ENCODE results near the gene GRM8.

GRM8 gene

GRCh38 chr7:126529833-126530232, 722.9 kb downstream of the GRM8 start:
- DNase-seq (ENCODE audit: low read depth in 2 of 2): no peak

- DNase-seq (ENCODE audit: low read depth in 2 of 2): no peak
These were observed 723.5 kb downstream of the GRM8 start for GRCh38 chr7:126529254-126529653.

- DNase-seq (ENCODE audit: low read depth in 2 of 2): no peak
These were observed 726.8 kb downstream of the GRM8 start for GRCh38 chr7:126525906-126526305.

- no peak for DNase-seq (ENCODE audit: low read depth in 2 of 2)
These were observed 727.8 kb downstream of the GRM8 start for GRCh38 chr7:126524967-126525366.

GRCh38 chr7:126511046-126511445, 741.7 kb downstream of the GRM8 start:
- DNase-seq (ENCODE audit: low read depth in 2 of 2): no peak

DNA sequence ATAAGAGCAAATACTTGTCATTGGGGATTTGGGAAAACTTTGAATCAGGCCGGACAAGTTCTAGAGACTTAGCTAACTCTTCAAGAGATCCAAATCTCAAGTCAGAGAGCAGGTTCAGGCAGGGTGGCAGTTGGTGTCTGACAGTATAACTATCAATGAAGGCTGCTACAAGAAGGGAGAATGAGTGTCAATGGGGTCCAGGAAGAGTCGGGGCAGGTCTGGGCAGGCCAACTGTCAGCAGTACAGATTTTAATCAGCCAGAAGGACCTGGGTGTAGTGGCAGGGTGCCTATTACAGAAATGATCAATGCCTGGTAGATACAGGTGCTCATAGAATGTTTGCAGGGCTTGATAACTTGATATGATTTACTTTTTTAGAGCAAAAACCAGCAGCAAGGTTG, 751.1 kb downstream of the GRM8 start:
- no peak for DNase-seq (ENCODE audit: low read depth in 2 of 2)

- DNase-seq (ENCODE audit: low read depth in 2 of 2): no peak
These were observed 753.3 kb downstream of the GRM8 start for GRCh38 chr7:126499481-126499880.

GRCh38 chr7:126495733-126496132, 757.0 kb downstream of the GRM8 start:
- DNase-seq (ENCODE audit: low read depth in 2 of 2): no peak

- DNase-seq (ENCODE audit: low read depth in 2 of 2): no peak
These were observed 757.7 kb downstream of the GRM8 start for GRCh38 chr7:126495001-126495400.

DNA sequence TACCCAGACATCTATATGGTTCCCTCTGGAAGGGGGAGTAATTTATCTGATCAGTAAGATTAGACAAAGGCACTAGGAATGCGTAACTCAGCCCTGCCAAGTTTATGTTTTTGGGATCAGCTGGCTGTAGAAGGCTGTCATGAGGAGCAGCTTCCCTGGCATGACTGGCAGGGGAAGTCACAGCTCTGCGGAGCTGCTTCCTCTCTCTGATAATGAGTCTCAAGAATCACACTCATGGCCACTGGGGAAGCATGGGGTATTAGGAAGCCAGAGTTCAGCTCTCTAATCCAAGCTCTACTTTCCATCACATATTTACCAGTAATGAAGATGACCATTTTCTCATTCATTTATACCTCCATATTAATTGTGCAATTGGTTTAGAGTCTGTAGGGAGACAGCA, 758.9 kb downstream of the GRM8 start:
- DNase-seq (ENCODE audit: low read depth in 2 of 2): no peak

- no peak for DNase-seq (ENCODE audit: low read depth in 2 of 2)
These were observed 762.9 kb downstream of the GRM8 start for GRCh38 chr7:126489874-126490273.

GRCh38 chr7:126487728-126488442, 764.9 kb downstream of the GRM8 start:
- DNase-seq (ENCODE audit: low read depth in 2 of 2): no peak

DNA sequence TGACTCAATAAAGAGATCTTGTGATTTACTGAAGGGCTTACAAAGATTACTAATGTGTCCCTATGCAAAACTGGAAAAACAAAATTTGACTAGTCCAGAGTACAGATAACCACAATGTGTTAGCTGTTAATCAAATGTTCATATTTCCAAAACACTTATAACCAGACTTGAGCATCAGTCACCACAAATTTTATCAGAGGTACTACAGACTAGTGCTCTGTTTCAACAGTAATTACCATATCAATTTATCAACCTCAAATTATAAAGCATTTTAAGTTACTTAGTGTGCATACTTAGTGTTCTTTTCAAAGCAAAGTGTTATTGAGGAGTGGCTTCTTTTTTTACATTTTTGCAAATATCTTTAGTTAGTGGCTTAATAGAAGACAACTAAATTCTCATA, 765.9 kb downstream of the GRM8 start:
- no peak for DNase-seq (ENCODE audit: low read depth in 2 of 2)

- DNase-seq (ENCODE audit: low read depth in 2 of 2): no peak
These were observed 767.0 kb downstream of the GRM8 start for GRCh38 chr7:126485791-126486190.

DNA sequence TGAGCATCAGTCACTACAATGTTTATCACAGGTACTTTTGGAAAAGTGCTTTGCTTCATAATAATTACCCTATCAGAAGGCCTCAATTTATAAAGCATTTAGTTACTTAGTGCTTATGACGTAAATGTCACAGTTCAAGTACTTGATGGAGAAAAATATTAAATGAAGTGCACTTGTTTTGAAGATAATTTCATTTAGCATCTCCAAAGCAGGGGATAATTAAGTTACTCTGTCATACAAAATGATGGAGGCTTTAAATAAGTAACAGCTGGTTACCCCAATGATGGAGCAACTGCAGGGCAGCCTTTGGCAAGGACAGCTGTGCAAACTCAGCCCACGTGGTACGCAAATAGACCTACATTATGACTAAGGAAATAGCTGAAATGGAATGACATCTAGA, 768.8 kb downstream of the GRM8 start:
- DNase-seq (ENCODE audit: low read depth in 2 of 2): no peak

DNA sequence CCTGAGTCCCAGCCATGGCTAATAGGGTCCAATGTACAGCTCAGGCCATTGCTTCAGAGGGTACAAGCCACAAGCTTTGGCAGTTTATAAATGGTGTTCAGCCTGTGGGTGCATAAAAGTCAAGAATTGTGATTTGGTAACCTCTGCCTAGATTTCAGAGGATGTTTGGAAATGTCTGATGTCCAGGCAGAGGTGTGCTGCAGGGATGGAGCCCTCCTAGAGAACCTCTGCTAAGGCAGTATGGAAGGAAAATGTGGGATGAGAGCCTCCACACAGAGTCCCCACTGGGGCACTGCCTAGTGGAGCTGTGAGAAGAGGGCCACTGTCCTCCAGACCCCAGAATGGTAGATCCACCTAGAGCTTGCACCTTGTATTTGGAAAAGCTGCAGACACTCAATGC, 779.9 kb downstream of the GRM8 start:
- no peak for DNase-seq (ENCODE audit: low read depth in 2 of 2)

DNA sequence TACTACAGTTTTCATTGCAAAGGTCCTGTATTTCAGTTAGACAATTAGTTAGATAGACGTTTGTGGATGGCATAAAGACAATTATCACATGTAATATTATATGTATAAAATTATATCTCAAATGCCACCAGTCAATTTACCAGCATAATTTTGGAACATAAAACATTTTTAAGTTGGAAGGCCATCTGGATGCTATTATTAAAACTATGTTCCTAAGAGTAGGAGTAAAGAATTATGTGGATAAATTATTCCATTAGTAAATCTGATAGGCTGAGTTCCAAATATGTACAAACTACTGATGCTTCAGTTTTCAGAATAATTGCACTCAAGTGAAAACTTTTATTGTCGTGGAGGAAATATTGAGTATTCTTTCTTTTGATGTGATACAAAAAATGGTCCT, 790.3 kb downstream of the GRM8 start:
- no peak for DNase-seq (ENCODE audit: low read depth in 2 of 2)

DNA sequence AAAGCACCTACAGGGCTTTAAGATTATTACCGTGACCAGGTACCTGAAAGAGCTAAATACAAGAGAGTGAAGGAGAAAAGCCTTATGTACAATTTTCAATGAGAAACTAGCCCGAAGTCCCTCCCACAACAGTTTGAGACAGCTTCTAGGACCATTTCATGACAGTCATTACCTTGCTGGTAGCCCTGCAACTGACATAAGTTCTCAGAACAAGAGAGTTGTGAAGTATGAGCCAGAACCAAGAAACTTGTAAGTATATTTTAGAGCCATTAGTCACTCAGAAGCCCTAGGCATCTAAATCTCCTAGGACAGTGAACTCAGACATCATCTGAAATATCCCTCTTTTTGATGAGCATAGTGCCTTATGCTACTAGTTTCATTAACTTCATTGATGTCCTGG, 792.1 kb downstream of the GRM8 start:
- no peak for DNase-seq (ENCODE audit: low read depth in 2 of 2)

DNA sequence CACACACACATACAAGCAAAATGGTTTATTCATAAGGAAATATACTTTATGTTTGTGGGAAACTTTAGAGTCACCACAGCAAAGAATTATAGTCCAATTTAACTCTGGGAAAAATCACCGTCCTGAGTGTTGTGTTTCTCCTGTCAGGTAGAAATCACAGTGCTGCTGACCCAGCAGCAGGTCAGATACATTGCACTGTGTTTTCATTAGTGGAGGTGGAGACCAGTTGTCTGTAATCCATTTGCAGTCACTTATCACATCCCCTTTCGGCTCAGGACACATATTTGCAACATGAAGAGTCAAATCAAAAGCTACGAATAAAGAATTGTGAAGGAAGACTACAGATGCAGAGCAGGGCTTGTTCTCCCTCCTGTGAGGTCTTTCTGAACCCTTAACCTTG, 799.6 kb downstream of the GRM8 start:
- DNase-seq (ENCODE audit: low read depth in 2 of 2): no peak

GRCh38 chr7:126450269-126450671, 802.5 kb downstream of the GRM8 start:
- DNase-seq (ENCODE audit: low read depth in 2 of 2): no peak

- no peak for DNase-seq (ENCODE audit: low read depth in 2 of 2)
These were observed 803.0 kb downstream of the GRM8 start for GRCh38 chr7:126449611-126450268.

DNA sequence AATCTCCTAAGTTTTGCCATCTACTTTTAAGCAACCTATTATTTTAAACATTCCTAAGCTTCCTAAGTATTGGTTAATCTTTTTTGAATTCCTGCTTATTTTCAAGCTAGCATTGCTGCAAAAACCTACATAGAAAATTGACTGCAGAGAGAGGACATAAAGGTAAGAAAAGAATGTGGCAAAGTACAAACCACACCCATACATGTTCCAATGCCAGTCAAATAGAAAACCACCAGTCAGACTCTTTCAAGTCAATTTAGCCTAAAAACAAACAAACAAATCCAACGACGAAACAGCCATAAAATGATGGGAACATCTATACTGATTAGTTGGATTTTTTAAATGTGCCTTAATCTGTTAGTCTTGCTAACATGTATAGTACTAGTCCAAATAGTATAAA, 804.8 kb downstream of the GRM8 start:
- no peak for DNase-seq (ENCODE audit: low read depth in 2 of 2)

GRCh38 chr7:126445991-126446390, 806.8 kb downstream of the GRM8 start:
- DNase-seq (ENCODE audit: low read depth in 2 of 2): no peak

GRCh38 chr7:126443951-126444350, 808.8 kb downstream of the GRM8 start:
- no peak for DNase-seq (ENCODE audit: low read depth in 2 of 2)

Measured in stimulated activated CD8-positive, alpha-beta memory T cell treated with anti-CD3 and anti-CD28 coated beads, Interleukin-7, amount 100 ng/mL, for 1 hour (primary cell).